B cell (primary cell): ENCODE results near the gene NMT1.

Source experiments
- EZH2 ChIP-seq: IDR thresholded peaks from 2 replicates; pipeline ENCODE4 v1.6.1; 2012; ENCODE audit warnings: borderline replicate concordance, low read depth, mild to moderate bottlenecking, moderate library complexity, low read length; ENCODE audit not compliant: insufficient read depth, poor library complexity, severe bottlenecking
- TF ChIP-seq, protein P1 (sequence below): fragments of 200-600 bp; IDR thresholded peaks from one replicate; pipeline ENCODE4 v1.8.0; 2022; ENCODE audit warnings: antibody characterized with exemption, mild to moderate bottlenecking

DNA sequence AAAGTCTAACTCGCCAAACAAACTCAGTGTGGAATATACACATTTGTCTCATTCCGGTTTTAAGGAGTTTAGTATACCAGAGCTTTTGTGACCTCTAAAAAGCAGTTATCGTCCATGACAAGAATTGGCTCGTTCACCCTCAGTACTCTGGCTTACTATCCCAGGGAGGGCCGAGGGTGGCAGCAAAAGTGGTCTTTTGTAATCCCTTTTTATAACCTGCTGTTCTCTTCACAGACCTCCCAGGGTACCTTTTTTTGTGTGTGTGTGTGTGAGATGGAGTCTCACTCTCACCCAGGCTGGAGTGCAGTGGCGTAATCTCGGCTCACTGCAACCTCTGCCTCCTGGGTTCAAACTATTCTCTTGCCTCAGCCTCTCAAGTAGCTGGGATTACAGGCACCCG, 8.9 kb downstream of the NMT1 start:
- TF ChIP-seq, protein P1, sequence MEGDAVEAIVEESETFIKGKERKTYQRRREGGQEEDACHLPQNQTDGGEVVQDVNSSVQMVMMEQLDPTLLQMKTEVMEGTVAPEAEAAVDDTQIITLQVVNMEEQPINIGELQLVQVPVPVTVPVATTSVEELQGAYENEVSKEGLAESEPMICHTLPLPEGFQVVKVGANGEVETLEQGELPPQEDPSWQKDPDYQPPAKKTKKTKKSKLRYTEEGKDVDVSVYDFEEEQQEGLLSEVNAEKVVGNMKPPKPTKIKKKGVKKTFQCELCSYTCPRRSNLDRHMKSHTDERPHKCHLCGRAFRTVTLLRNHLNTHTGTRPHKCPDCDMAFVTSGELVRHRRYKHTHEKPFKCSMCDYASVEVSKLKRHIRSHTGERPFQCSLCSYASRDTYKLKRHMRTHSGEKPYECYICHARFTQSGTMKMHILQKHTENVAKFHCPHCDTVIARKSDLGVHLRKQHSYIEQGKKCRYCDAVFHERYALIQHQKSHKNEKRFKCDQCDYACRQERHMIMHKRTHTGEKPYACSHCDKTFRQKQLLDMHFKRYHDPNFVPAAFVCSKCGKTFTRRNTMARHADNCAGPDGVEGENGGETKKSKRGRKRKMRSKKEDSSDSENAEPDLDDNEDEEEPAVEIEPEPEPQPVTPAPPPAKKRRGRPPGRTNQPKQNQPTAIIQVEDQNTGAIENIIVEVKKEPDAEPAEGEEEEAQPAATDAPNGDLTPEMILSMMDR: no peak
- TF ChIP-seq EZH2: no peak
